IgD-negative memory B cell (primary cell): Measurements from ENCODE around the gene SV2B. TPM values are rescaled to one million over a fixed set of nuclear protein-coding genes. Genes with fewer than 3 reads are reported as not detected.

ENCODE experiments used
- H3K27ac Mint-ChIP-seq, 3 donors: one replicate each; pipeline ENCODE4 v1.8.0; 2020 to 2022; ENCODE audit warnings: mild to moderate bottlenecking in 3 of 3, mixed read lengths in 3 of 3, moderate library complexity in 1 of 3
- H3K27me3 Mint-ChIP-seq: one replicate; pipeline ENCODE4 v1.8.0; 2021; ENCODE audit warnings: mixed read lengths
- H3K36me3 Mint-ChIP-seq: one replicate; pipeline ENCODE4 v1.8.0; 2020; ENCODE audit warnings: mild to moderate bottlenecking, mixed read lengths
- H3K4me1 Mint-ChIP-seq, 3 donors: one replicate each; pipeline ENCODE4 v1.8.0; 2020 to 2022; ENCODE audit warnings: mixed read lengths in 3 of 3, mild to moderate bottlenecking in 1 of 3
- H3K4me3 Mint-ChIP-seq, 4 donors: one replicate each; pipeline ENCODE4 v1.8.0; 2020 to 2022; ENCODE audit warnings: mild to moderate bottlenecking in 4 of 4, mixed read lengths in 4 of 4, moderate library complexity in 3 of 4
- H3K9me3 Mint-ChIP-seq, 3 donors: one replicate each; pipeline ENCODE4 v1.8.0; 2020 to 2021; ENCODE audit warnings: mixed read lengths in 3 of 3, mild to moderate bottlenecking in 1 of 3
- polyA plus RNA-seq: library from polyadenylated mRNA; unstranded; fragments of 300-500 nt; fragmentation: Illumina TruSeq; gene quantifications from one replicate; pipeline ENCODE4 v1.2.3, GENCODE V29; 2021

Gene SV2B
- polyA plus RNA-seq, 1 donor from 2014 or later: 0.01 TPM

DNA sequence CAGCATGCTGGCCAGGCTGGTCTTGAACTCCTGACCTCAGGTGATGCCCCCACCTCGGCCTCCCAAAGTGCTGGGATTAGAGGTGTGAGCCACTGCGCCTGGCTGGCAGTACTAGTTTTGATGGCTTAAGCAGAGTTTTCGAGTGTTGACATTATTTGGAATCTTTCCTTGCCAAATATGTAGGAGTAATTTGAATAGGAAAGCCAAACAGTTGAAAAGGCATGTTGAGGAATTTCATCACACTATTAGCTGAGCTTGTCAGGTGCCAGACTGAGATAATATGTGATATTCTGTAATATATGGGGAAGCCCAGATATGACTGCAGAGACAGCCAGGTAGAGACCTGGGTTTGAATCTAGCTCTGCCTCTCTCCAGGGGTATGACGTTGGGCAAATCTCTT, 109.3 kb downstream of the SV2B start:
- H3K36me3 Mint-ChIP-seq: peaks cover 1% of the 10 kb centered on the region
- H3K4me3 Mint-ChIP-seq: no peak overlapping the region
- H3K9me3 Mint-ChIP-seq: peaks cover 0 to 5% (median 0%) of the 10 kb centered on the region in 3 donors
- H3K4me1 Mint-ChIP-seq: no peaks in the 10 kb centered on the region
- peak overlapping the region in 1 of 3 donors; percentile 15 for H3K27ac Mint-ChIP-seq
- H3K27me3 Mint-ChIP-seq: peaks cover 8% of the 10 kb centered on the region

DNA sequence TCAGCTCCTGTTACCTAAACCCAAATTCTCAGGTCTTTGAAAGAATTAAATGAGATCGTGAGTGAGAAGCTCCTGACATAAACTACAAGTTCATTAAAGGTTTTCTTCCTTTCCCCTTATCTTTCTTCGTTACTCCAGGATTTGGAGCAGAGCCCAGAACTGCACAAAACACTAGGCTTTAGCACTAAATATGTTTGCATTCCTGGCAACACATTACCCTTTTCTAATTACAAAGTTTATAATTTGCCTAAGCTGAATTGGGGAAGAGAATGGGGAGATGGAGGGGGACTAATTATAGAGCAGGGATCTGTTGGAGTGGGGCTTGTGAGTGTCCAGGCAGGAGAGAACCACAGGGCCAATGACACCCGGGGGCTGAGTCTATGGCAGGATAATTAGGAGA, 109.7 kb downstream of the SV2B start:
- peaks cover 0 to 7% (median 0%) of the 10 kb centered on the region in 3 donors for H3K9me3 Mint-ChIP-seq
- H3K4me3 Mint-ChIP-seq: no peak overlapping the region
- H3K27ac Mint-ChIP-seq: peak overlapping the region in 1 of 3 donors; percentile 15
- no peaks in the 10 kb centered on the region for H3K4me1 Mint-ChIP-seq
- peaks cover 8% of the 10 kb centered on the region for H3K27me3 Mint-ChIP-seq
- peaks cover 1% of the 10 kb centered on the region for H3K36me3 Mint-ChIP-seq

GRCh38 chr15:91214675-91215590, 114.9 kb downstream of the SV2B start:
- peaks cover 0 to 7% (median 1%) of the 10 kb centered on the region in 3 donors for H3K9me3 Mint-ChIP-seq
- no peaks in the 10 kb centered on the region for H3K4me1 Mint-ChIP-seq
- H3K4me3 Mint-ChIP-seq: peak overlapping the region in 1 of 4 donors; percentile 20
- H3K27me3 Mint-ChIP-seq: peaks cover 8% of the 10 kb centered on the region
- H3K27ac Mint-ChIP-seq: no peak overlapping the region
- H3K36me3 Mint-ChIP-seq: peaks cover 1% of the 10 kb centered on the region

DNA sequence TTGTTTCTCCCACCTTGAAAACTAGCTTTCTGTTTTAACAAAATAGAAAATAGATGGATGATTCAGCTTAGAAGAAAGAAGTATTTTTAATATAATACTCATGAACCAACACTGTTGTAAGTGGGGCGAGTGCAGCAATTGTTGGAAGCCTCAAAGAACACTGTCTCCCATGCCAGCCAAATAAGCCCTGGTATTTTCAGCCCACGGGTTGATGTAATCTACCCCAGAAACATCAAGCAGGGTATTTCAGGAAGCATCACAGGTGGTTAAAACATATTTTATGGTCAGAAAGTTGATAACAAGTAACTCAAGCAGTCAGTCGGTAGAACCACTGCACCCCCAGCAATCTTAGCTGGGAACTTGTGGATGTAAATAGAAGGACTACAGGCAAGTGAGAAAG, 115.9 kb downstream of the SV2B start:
- Mint-ChIP-seq H3K27ac (no peak overlapping the region), H3K36me3 (peaks cover 1% of the 10 kb centered on the region), H3K4me1 (no peaks in the 10 kb centered on the region), H3K9me3 (peaks cover 0 to 7% (median 1%) of the 10 kb centered on the region in 3 donors), H3K27me3 (peaks cover 5% of the 10 kb centered on the region), H3K4me3 (no peak overlapping the region)

DNA sequence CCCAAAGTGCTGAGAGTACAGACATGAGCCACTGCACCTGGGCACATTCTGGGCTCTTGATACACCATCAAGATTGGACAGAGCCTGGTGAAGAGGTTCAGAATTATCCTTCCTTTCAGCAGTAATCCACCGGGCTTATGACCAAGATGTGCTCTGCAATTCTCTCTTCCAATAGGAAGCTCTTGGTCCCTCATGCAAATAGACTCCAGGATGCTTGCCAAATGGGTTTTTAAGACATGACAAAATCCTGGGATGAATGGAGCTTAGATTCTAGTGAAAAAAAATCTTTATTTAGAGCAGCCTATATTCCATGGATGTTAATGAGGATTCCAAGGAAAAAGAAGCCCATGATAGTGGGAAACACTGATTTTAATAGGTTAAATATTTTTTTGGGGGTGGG, 119.1 kb downstream of the SV2B start:
- peaks cover 3% of the 10 kb centered on the region for H3K36me3 Mint-ChIP-seq
- H3K27ac Mint-ChIP-seq: no peak overlapping the region
- peaks cover 13% of the 10 kb centered on the region for H3K27me3 Mint-ChIP-seq
- H3K9me3 Mint-ChIP-seq: peaks cover 0 to 3% (median 1%) of the 10 kb centered on the region in 3 donors
- H3K4me1 Mint-ChIP-seq: no peaks in the 10 kb centered on the region
- no peak overlapping the region for H3K4me3 Mint-ChIP-seq

DNA sequence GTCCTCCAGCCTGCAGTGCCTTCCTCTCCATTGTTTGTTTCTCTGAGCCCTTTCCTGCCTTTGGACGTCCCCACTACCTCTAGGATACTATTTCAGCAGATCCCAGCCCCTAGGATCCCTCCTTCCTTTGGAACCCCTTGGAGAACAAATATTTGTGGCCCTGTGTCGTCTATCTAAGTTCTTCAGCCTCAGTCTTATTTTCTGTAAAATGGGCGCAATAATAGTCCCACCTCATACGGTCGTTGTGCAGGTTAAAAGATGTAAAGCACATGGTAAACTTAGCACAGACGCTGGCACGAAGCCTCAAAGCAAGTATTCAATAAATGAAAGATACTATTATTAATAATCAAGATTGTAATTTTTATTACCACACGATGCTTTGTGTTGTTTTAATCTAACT, 122.0 kb downstream of the SV2B start:
- Mint-ChIP-seq H3K9me3 (no peaks in the 10 kb centered on the region), H3K27ac (no peak overlapping the region), H3K27me3 (peaks cover 16% of the 10 kb centered on the region), H3K36me3 (peaks cover 3% of the 10 kb centered on the region), H3K4me1 (no peaks in the 10 kb centered on the region), H3K4me3 (no peak overlapping the region)

DNA sequence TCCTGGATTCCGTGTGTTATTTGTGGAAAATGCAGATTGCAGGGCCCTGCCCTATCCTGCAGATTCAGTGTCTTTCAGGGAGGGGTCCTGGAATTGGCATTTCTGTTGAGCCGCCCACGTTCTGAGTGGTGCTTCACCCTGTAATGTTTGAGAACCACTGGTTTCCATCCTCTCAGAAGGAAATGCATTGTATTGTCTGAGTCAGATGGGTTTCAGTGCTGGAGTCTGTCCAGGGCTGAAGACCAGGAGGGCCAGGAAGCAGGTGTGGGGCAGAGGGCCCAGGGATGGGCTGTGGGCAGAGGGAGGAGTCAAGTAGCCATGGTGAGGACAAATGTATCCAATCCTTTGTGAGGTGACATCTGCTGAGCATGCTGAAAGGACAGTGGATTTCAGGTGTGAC, 123.8 kb downstream of the SV2B start:
- Mint-ChIP-seq H3K27me3 (peaks cover 15% of the 10 kb centered on the region), H3K36me3 (peaks cover 3% of the 10 kb centered on the region), H3K4me1 (no peaks in the 10 kb centered on the region), H3K27ac (no peak overlapping the region), H3K9me3 (no peaks in the 10 kb centered on the region), H3K4me3 (no peak overlapping the region)

DNA sequence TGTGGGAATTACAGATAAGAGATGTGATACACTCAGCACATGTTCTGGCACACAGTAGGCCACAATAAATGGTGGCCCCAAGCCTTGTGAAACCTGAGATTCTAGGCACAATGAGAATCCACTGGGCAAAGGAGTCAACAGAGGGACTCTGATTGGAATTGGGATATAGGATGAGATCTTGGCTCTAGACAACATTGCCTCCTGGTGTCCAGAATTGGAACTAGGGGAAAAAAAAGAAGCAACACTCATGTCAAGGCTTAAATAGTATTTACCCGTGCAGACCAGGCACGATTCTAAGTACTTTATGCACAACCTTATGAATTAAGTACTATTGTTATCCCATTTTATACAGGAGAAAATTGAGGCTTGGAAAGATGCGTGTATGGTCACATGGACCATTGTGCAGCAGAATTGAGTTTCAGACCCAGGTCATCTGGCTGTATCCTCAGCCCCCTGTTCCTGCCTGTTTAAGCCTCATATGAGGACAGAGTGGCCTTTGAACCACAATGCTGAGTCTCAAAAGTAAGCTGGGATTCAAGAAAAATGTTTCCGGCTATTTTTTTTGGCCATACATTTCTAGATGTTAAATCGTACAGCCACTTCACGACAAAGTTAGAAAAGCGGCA, 124.8 kb downstream of the SV2B start:
- Mint-ChIP-seq H3K9me3 (no peaks in the 10 kb centered on the region), H3K4me1 (no peaks in the 10 kb centered on the region), H3K27ac (no peak overlapping the region), H3K27me3 (peaks cover 15% of the 10 kb centered on the region), H3K36me3 (peaks cover 3% of the 10 kb centered on the region), H3K4me3 (no peak overlapping the region)

- Mint-ChIP-seq H3K9me3 (no peaks in the 10 kb centered on the region), H3K4me1 (no peaks in the 10 kb centered on the region), H3K36me3 (peaks cover 3% of the 10 kb centered on the region), H3K27ac (no peak overlapping the region), H3K27me3 (peaks cover 15% of the 10 kb centered on the region), H3K4me3 (no peak overlapping the region)
These were observed 125.7 kb downstream of the SV2B start for GRCh38 chr15:91225741-91226140.

DNA sequence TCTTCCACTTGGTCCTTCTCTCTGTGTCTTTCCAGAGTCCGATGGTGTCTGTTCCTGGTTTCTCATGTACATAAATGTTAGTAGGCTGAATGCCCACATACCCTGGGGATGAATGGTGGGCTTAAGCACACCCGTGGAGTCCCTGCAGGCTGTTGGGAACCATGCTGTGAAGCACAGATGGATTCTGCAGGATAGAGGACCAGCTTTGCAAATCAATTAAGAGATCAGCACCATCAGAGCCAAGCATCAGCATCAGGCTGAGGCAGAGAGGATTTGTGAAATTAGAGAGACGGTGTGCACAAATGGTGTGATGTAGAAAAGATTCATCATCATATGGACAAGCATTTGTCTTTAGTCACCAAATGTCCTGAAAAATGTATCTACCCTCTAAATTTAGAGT, 127.1 kb downstream of the SV2B start:
- Mint-ChIP-seq H3K27me3 (peaks cover 9% of the 10 kb centered on the region), H3K36me3 (no peaks in the 10 kb centered on the region), H3K4me1 (no peaks in the 10 kb centered on the region), H3K27ac (no peak overlapping the region), H3K4me3 (no peak overlapping the region), H3K9me3 (no peaks in the 10 kb centered on the region)

DNA sequence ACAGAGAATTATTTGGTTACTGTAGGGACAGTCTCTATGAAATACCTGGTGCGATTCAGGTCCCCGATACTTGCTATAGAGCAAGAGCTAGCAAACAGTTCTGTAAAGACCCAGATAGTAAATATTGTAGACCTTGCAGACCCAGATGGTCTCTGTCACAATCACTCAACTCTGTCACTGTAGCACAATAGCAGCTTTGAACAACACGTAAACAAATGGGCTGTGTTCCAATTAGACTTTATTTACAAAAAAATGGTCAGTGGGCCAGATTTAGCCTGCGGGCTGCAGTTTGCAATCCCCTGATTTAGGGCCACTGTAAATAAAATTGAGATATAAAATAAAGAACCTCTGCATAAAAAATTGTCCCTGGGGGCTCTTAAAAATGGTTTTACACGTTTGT, 127.7 kb downstream of the SV2B start:
- no peak overlapping the region for H3K4me3 Mint-ChIP-seq
- no peak overlapping the region for H3K27ac Mint-ChIP-seq
- peaks cover 0 to under 1% (median 0%) of the 10 kb centered on the region in 3 donors for H3K9me3 Mint-ChIP-seq
- no peaks in the 10 kb centered on the region for H3K4me1 Mint-ChIP-seq
- peaks cover 10% of the 10 kb centered on the region for H3K27me3 Mint-ChIP-seq
- H3K36me3 Mint-ChIP-seq: no peaks in the 10 kb centered on the region

- H3K9me3 Mint-ChIP-seq: peaks cover 0 to 5% (median 1%) of the 10 kb centered on the region in 3 donors
- H3K36me3 Mint-ChIP-seq: no peaks in the 10 kb centered on the region
- H3K27me3 Mint-ChIP-seq: peaks cover 12% of the 10 kb centered on the region
- no peaks in the 10 kb centered on the region for H3K4me1 Mint-ChIP-seq
- H3K4me3 Mint-ChIP-seq: no peak overlapping the region
- H3K27ac Mint-ChIP-seq: no peak overlapping the region
These were observed 128.3 kb downstream of the SV2B start for GRCh38 chr15:91228383-91228782.

- Mint-ChIP-seq H3K36me3 (no peaks in the 10 kb centered on the region), H3K27ac (no peak overlapping the region), H3K27me3 (peaks cover 12% of the 10 kb centered on the region), H3K4me3 (no peak overlapping the region), H3K9me3 (peaks cover 0 to 5% (median 1%) of the 10 kb centered on the region in 3 donors), H3K4me1 (no peaks in the 10 kb centered on the region)
These were observed 128.8 kb downstream of the SV2B start for GRCh38 chr15:91228890-91229289.

DNA sequence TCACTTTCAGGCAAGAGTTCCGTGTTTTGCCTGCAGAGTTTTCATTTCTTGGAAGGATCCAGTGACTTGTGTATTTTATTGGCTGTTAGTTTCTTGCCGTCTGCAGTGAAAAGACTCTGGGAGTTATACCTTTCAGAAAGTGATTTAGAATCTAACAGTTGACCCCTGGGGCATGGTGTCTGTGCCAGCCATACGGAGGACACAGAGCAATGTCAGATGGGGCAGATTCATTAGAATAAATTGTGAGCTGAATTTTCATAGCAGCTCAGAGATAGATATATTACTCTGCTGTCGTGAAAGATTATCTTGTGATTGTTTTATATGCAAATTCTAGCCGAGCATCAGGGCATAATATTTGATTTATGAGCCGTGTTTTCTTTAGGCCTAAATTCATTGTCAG, 131.6 kb downstream of the SV2B start:
- Mint-ChIP-seq H3K4me3 (no peak overlapping the region), H3K36me3 (no peaks in the 10 kb centered on the region), H3K9me3 (peaks cover 0 to 5% (median 1%) of the 10 kb centered on the region in 3 donors), H3K4me1 (no peaks in the 10 kb centered on the region), H3K27ac (no peak overlapping the region), H3K27me3 (peaks cover 7% of the 10 kb centered on the region)

DNA sequence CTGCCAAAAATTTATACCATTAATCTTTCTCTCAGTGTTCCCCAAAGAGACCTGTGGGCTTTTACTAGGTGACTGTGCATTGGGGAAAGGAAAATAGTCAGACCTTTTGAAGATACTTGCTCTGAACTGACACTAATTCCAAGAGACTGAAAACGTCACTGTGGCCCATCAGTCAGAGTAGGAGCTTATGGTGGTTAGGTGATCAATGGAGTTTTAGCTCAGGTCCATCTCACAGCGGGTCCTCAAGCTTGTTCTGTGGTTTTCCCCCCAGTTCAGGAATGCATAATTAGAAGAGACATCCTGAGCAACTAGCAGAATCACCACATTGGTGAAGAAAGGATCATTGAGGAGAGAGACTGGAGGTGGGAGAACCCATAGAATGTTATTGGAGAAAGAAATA, 134.7 kb downstream of the SV2B start:
- H3K9me3 Mint-ChIP-seq: peaks cover 1 to 5% (median 3%) of the 10 kb centered on the region in 3 donors
- H3K27ac Mint-ChIP-seq: no peak overlapping the region
- peaks cover 13% of the 10 kb centered on the region for H3K27me3 Mint-ChIP-seq
- H3K4me3 Mint-ChIP-seq: no peak overlapping the region
- H3K36me3 Mint-ChIP-seq: no peaks in the 10 kb centered on the region
- no peaks in the 10 kb centered on the region for H3K4me1 Mint-ChIP-seq
